ENCODE data around the gene DNAH6. TPM values are rescaled to one million over a fixed set of nuclear protein-coding genes. Genes with fewer than 3 reads are reported as not detected.
"Not testable (repeated sequence)": the region's sequence is repeated elsewhere in the genome, so short reads cannot be mapped to it uniquely, and the experiment has no call there.

DNAH6 gene
- total and polyA plus RNA-seq, 2 of the 8 experiments (the other 6 are each of a cell fraction or from before 2014, with no cell fraction given) = 0.06 to 0.43 TPM

- H4K91ac ChIP-seq (replicated peaks; ENCODE audit: insufficient read length, low read length); H3K4me2 ChIP-seq (ENCODE audit: insufficient read depth in 1 of 2, low read depth in 2 of 2, low read length in 2 of 2); H4K8ac ChIP-seq (ENCODE audit: extremely low read depth, insufficient read depth, low read length); H3K4me3 ChIP-seq (ENCODE audit: extremely low read depth in 1 of 4, insufficient read depth in 2 of 4, low read depth in 3 of 4, low read length in 4 of 4); H3K23me2 ChIP-seq (ENCODE audit: low read depth, low read length); H3K14ac ChIP-seq (ENCODE audit: insufficient read length); H3K27ac ChIP-seq (ENCODE audit: low read depth, low read length); H2BK20ac ChIP-seq (ENCODE audit: low read length); POLR2A ChIA-PET (ENCODE audit: partially characterized antibody); H3K9me3 ChIP-seq (ENCODE audit: insufficient read depth in 2 of 2, low read depth in 1 of 2, low read length in 1 of 2); CTCF ChIA-PET (ENCODE audit: partially characterized antibody); H3K27me3 ChIP-seq (replicated peaks in 1 of 4; ENCODE audit: control insufficient read depth in 3 of 4, extremely low read depth in 1 of 4, insufficient read depth in 3 of 4, low read length in 3 of 4); H3K79me1 ChIP-seq (ENCODE audit: low read depth, low read length); H3K4ac ChIP-seq (replicated peaks; ENCODE audit: insufficient read length, low read depth, low read length); H3K4me1 ChIP-seq (replicated peaks in 1 of 4; ENCODE audit: control insufficient read depth in 3 of 4, insufficient read depth in 4 of 4, low read length in 3 of 4); H3K56ac ChIP-seq (replicated peaks; ENCODE audit: insufficient read length, low read depth, low read length); H4K5ac ChIP-seq (ENCODE audit: insufficient read length, low read depth, low read length); H3K9ac ChIP-seq (replicated peaks in 1 of 4; ENCODE audit: extremely low read depth in 1 of 4, low read depth in 3 of 4, low read length in 3 of 4); H3K23ac ChIP-seq (ENCODE audit: insufficient read length); H2BK5ac ChIP-seq (ENCODE audit: low read depth, low read length); H4K20me1 ChIP-seq (replicated peaks in 1 of 2; ENCODE audit: control insufficient read depth in 1 of 2, insufficient read depth in 2 of 2, low read length in 2 of 2); H3K79me2 ChIP-seq (ENCODE audit: control insufficient read depth in 1 of 2, insufficient read depth in 2 of 2, low read length in 2 of 2); H2BK12ac ChIP-seq (ENCODE audit: low read depth, low read length); H3K36me3 ChIP-seq (ENCODE audit: control insufficient read depth in 2 of 4, insufficient read depth in 4 of 4, low read length in 3 of 4); H3K18ac ChIP-seq (ENCODE audit: extremely low read depth, low read length); H2AK5ac ChIP-seq (ENCODE audit: low read depth, low read length); DNase-seq (ENCODE audit: low read depth in 1 of 2, low spot score in 2 of 2); H2AFZ ChIP-seq (ENCODE audit: low read length); H2BK120ac ChIP-seq (replicated peaks; ENCODE audit: low read depth, low read length); FAIRE-seq; H2BK15ac ChIP-seq (ENCODE audit: low read length): not testable (repeated sequence)
- WGBS, 2 experiments (ENCODE audit: extremely low coverage in 1 of 2, insufficient coverage in 1 of 2, insufficient read length in 1 of 2, insufficient replicate concordance in 2 of 2, low coverage in 1 of 2, low lambda C conversion rate in 2 of 2, missing lambda C conversion rate in 1 of 2) = 93% methylated on average over 6 of the region's 6 CpGs; no CpG with 5 or more reads in 1 of the 2 experiments
Measured at GRCh38 chr2:84551526-84551925, 35.2 kb downstream of the DNAH6 start.
